GM12892 (cell line): Measurements from ENCODE around the gene MMP24.
"Not testable (repeated sequence)": the region's sequence is repeated elsewhere in the genome, so short reads cannot be mapped to it uniquely, and the experiment has no call there.

Experiments
- DNase-seq: peaks from one replicate; pipeline ENCODE4 v3.0.0; 2011; ENCODE audit not compliant: insufficient read length
- FAIRE-seq: peaks from 2 replicates; lab custom pipeline; 2011; peaks lifted over from hg19 to GRCh38; lab: Jason Lieb, UNC
- POLR2A ChIP-seq: IDR thresholded peaks from 2 replicates; pipeline ENCODE4 v1.6.1; 2011; ENCODE audit warnings: low read depth, low read length, control low read depth
- POLR2AphosphoS5 ChIP-seq: IDR thresholded peaks from 2 replicates; pipeline ENCODE4 v1.6.1; 2011; ENCODE audit warnings: low read depth, low read length, control low read depth
- TAF1 ChIP-seq: IDR thresholded peaks from 2 replicates; pipeline ENCODE4 v1.6.1; 2011; ENCODE audit warnings: low read depth, mild to moderate bottlenecking, control low read depth, low read length, borderline replicate concordance

Gene MMP24

DNA sequence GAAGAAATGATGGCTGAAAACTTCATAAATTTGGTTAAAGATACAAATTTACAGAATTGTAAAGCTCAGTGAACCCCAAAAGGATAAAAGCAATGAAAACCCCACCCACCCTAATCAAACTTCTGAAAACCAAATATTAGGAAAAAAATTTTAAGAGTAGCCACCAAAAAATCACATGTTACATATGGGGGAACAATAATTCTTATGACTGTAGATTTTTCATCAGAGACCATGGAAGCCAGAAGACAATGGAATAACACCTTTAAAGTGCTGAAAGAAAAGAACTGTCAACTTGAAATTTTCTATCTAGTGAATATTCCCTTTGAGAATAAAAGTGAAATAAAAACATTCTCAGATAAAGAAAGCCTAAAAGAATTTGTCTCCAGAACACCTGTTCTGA is 30.2 kb upstream of the MMP24 start:
- DNase-seq (no peak), FAIRE-seq (no peak)
- no peak for TF ChIP-seq POLR2A

DNA sequence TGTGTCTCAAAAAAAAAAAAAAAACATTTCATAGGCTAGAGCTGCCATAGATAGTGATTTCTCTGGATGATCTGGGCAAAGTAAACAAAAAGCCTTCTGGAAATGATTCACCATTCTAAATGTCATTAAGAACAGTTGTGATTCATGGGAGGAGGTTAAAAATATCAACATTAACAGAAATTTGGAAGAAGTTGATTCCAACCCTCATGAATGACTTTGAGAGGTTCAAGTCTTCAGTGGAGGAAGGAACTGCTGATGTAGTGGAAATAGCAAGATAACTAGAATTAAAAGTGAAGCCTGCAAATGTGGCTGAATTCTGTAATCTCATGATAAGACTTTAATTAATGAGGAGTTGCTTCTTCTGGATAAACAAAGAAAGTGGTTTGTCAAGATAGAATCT is 26.8 kb upstream of the MMP24 start:
- TF ChIP-seq POLR2AphosphoS5 (no peak), TAF1 (no peak), POLR2A (no peak)
- no peak for FAIRE-seq

DNA sequence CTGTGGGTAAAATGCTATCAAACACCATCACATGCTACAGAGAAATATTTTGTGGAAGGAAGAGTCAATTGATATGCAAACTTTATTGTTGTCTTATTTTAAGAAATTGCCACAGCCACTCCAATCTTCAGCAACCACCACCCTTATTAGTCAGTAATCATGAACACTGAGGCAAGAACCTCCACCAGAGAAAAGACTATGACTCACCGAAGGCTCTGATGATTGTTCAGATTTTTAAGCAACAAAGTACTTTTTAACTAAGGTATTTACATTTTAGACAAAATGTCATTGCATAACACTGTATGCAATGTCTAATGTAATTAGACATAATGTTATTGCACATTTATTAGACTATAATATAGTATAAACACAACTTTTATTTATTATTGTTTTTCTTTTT is 26.2 kb upstream of the MMP24 start:
- no peak for FAIRE-seq
- TF ChIP-seq POLR2A (no peak), TAF1 (no peak), POLR2AphosphoS5 (no peak)
- no peak for DNase-seq

More for the DNA sequence above, 26.8 kb upstream of the MMP24 start:
- DNase-seq: no peak

GRCh38 chr20:35201467-35201866 is 25.0 kb upstream of the MMP24 start:
- not testable (repeated sequence) for FAIRE-seq

DNA sequence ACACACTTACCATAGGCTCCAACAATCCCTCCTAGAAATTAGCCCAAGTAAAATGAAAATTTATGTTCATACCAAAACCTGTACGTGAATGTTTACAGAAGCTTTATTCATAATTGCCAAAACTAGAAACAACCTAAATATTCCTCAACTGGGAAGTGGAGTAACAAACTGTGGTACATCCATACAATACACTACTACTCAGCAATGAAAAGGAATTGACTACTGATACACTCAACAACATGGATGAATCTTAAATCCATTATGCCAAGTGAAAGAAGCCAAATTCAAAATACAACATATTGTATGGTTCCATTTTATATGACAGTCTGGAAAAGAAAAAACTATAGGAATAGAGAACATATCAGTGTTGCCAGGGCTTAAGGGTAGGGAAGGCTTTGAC is 19.7 kb upstream of the MMP24 start:
- no peak for DNase-seq
- no peak for FAIRE-seq
- TF ChIP-seq TAF1 (no peak), POLR2AphosphoS5 (no peak), POLR2A (no peak)

More at GRCh38 chr20:35201467-35201866, 25.0 kb upstream of the MMP24 start:
- DNase-seq: not testable (repeated sequence)

DNA sequence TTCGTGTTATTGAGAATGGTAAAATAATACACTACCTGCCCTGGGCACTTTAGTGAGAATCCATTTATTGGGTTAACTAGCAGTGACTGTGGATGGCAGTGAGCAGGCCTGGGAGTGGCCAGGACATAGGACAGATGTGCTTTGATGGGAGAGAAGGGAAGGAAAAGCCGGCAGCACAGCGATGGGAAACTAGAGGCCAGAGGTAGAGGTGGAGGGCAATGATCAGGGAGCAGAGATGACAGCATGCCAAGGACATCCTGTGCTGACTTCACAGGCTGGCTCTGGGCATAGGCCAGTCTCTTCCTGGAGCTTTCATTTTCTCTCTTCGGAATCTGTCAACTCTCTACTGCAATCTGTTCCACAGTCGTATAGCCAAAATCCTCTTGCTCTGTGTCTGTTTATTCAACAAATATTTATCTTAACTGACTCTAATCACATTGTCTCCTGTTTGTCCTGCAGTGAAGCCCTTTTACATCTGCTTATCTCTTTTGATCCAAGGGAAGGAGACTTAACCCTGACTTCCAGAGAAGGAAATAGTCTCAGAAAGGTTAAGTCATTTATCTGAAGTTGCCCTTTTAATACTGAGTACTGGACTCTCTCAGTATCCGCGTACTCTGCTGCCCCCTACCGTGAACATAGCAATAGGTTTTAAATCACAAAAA is 18.4 kb upstream of the MMP24 start:
- no peak for FAIRE-seq
- no peak for TF ChIP-seq TAF1
- TF ChIP-seq POLR2AphosphoS5: no peak
- TF ChIP-seq POLR2A: no peak
- DNase-seq: no peak

GRCh38 chr20:35215066-35215956 is 11.2 kb upstream of the MMP24 start:
- TF ChIP-seq POLR2AphosphoS5 (no peak), TAF1 (no peak), POLR2A (no peak)
- FAIRE-seq: no peak
- DNase-seq: no peak

- FAIRE-seq: no peak
- TF ChIP-seq TAF1: no peak
- no peak for TF ChIP-seq POLR2A
- no peak for TF ChIP-seq POLR2AphosphoS5
- DNase-seq: no peak
These were observed 9.9 kb upstream of the MMP24 start for GRCh38 chr20:35216541-35216940.

DNA sequence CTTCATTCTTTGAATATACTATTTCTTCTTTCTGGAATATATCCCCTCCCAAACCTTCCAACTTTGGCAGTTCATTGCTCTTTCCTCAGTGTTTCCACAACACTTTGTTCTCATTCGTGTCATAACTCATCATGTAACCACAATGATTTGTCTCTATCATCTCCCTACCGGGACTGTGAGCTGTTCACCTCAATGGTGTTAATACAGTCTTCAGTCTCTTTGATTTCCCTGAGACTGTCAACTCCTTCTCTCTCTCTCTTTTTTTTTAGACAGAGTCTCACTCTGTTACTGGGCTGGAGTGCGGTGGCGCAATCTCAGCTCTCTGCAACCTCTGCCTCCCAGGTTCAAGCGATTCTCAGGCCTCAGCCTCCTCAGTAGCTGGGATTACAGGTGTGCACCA is 2.5 kb upstream of the MMP24 start:
- TF ChIP-seq POLR2A (no peak), POLR2AphosphoS5 (no peak), TAF1 (no peak)
- DNase-seq (no peak), FAIRE-seq (no peak)

DNA sequence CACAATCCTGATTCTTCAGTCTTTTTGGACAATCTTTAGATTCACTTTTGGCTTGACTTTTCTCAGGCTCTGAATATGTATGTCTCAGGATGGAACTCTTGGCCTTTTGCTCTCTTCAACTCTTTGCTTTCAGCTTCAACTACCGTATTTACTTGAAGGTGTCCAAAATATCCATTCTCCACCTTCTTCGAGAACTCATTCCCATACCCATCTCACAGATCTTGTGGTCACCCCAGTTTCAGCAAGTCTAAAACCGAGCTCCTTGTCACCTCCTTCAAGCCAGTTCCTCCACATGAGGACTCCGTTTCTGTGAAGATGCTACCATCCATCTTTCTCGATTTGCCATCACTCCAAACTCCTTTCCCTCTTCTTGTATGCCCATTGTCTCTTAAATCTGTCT is 2.0 kb upstream of the MMP24 start:
- DNase-seq: no peak
- FAIRE-seq: no peak
- TF ChIP-seq POLR2AphosphoS5: no peak
- no peak for TF ChIP-seq POLR2A
- no peak for TF ChIP-seq TAF1

GRCh38 chr20:35225319-35226125 is 968 bp upstream of the MMP24 start:
- DNase-seq: no peak
- TF ChIP-seq POLR2A: no peak
- FAIRE-seq: no peak
